GM20431 (cell line): Measurements from ENCODE around the gene KLRG1.

Source experiments
- in situ Hi-C: fragments of 300-500 bp; cut with MseI, MboI; formaldehyde crosslinking; loops from one replicate; pipeline ENCODE4 v1.15.0; 2020; ENCODE audit warnings: low sequenced_read_pairs; ENCODE audit not compliant: unreplicated experiment

Gene KLRG1

GRCh38 chr12:9037431-9037830, 48.1 kb downstream of the KLRG1 start:
- in situ Hi-C loops, result loop anchor here (25.0 kb wide), 2 partner anchors 125 to 350 kb away; partner anchors contain the start of genes PHC1 and RIMKLB

- in situ Hi-C loops, result loop anchor here (25.0 kb wide), 2 partner anchors 127 to 352 kb away; partner anchors contain the start of genes PHC1 and RIMKLB
Observed at GRCh38 chr12:9039397-9039977, 50.1 kb downstream of the KLRG1 start.

- in situ Hi-C loops, result loop anchor here (25.0 kb wide), 2 partner anchors 128 to 353 kb away; partner anchors contain the start of genes PHC1 and RIMKLB
Observed at GRCh38 chr12:9040484-9041186, 51.3 kb downstream of the KLRG1 start.

GRCh38 chr12:9041321-9041720, 52.0 kb downstream of the KLRG1 start:
- in situ Hi-C loops, result loop anchor here (25.0 kb wide), 2 partner anchors 129 to 354 kb away; partner anchors contain the start of genes PHC1 and RIMKLB

GRCh38 chr12:9043766-9044165, 54.4 kb downstream of the KLRG1 start:
- in situ Hi-C loops, result loop anchor here (25.0 kb wide), 2 partner anchors 131 to 356 kb away; partner anchors contain the start of genes PHC1 and RIMKLB

GRCh38 chr12:9047105-9047504, 57.8 kb downstream of the KLRG1 start:
- in situ Hi-C loops, result loop anchor here (25.0 kb wide), 2 partner anchors 135 to 360 kb away; partner anchors contain the start of genes PHC1 and RIMKLB

- in situ Hi-C loops, result loop anchor here (25.0 kb wide), 2 partner anchors 137 to 362 kb away; partner anchors contain the start of genes PHC1 and RIMKLB
Observed at GRCh38 chr12:9048930-9049329, 59.6 kb downstream of the KLRG1 start.

GRCh38 chr12:9049520-9050133, 60.3 kb downstream of the KLRG1 start:
- in situ Hi-C loops, result loop anchor here (25.0 kb wide), 2 partner anchors 137 to 362 kb away; partner anchors contain the start of genes PHC1 and RIMKLB

GRCh38 chr12:9050521-9051157, 61.3 kb downstream of the KLRG1 start:
- in situ Hi-C loops, result no loop called here

- in situ Hi-C loops, result no loop called here
Observed at GRCh38 chr12:9051158-9051550, 61.8 kb downstream of the KLRG1 start.

- in situ Hi-C loops, result no loop called here
Observed at GRCh38 chr12:9052610-9053009, 63.3 kb downstream of the KLRG1 start.
